Skeletal muscle satellite cell (primary cell): ENCODE measurements around the gene OR8B2. TPM values are rescaled to one million over a fixed set of nuclear protein-coding genes. Genes with fewer than 3 reads are reported as not detected.
"Not testable (repeated sequence)": the region's sequence is repeated elsewhere in the genome, so short reads cannot be mapped to it uniquely, and the experiment has no call there.

Source experiments
- H3K27me3 ChIP-seq: 2 replicates; pipeline ENCODE4 v1.7.0; 2013; ENCODE audit warnings: low read length; ENCODE audit not compliant: control insufficient read depth, insufficient read depth
- H3K36me3 ChIP-seq: 2 replicates; pipeline ENCODE4 v1.7.0; 2013; ENCODE audit warnings: mild to moderate bottlenecking, control low read depth, low read length; ENCODE audit not compliant: insufficient read depth
- H3K4me1 ChIP-seq: 2 replicates; pipeline ENCODE4 v1.7.0; 2013; ENCODE audit warnings: low read length; ENCODE audit not compliant: control insufficient read depth, insufficient read depth
- H3K4me2 ChIP-seq: 2 replicates; pipeline ENCODE4 v1.7.0; 2013; ENCODE audit warnings: mild to moderate bottlenecking, low read length
- H3K4me3 ChIP-seq: 2 replicates; pipeline ENCODE4 v1.7.0; 2013; ENCODE audit warnings: low read length
- H3K9ac ChIP-seq: 2 replicates; pipeline ENCODE4 v1.7.0; 2013; ENCODE audit warnings: mild to moderate bottlenecking, low read depth, low read length, moderate library complexity
- H3K9me3 ChIP-seq: replicated peaks from 2 replicates; pipeline ENCODE4 v1.7.0; 2013; ENCODE audit warnings: mild to moderate bottlenecking, control low read depth, low read length
- total RNA-seq: library from RNA; depleted of rRNA; stranded (reverse); fragments of >200 nt; gene quantifications from 2 replicates; pipeline ENCODE4 v1.2.3, GENCODE V29; 2012; rRNA removed

Gene OR8B2, protein sequence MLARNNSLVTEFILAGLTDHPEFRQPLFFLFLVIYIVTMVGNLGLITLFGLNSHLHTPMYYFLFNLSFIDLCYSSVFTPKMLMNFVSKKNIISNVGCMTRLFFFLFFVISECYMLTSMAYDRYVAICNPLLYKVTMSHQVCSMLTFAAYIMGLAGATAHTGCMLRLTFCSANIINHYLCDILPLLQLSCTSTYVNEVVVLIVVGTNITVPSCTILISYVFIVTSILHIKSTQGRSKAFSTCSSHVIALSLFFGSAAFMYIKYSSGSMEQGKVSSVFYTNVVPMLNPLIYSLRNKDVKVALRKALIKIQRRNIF
- total RNA-seq: not detected in 2 replicates

- Histone ChIP-seq H3K36me3 (no peaks in the 10 kb centered on the region), H3K4me3 (no peak within 1 kb of the TSS), H3K9ac (no peak within 1 kb of the TSS), H3K9me3 (no peaks in the 10 kb centered on the region), H3K27me3 (no peaks in the 10 kb centered on the region), H3K4me2 (no peak within 1 kb of the TSS), H3K4me1 (no peaks in the 10 kb centered on the region)
Observed at GRCh38 chr11:124384399-124384798, at the start of gene OR8B2. Gene OR8B2, minus strand, starts transcription at chr11:124384499. Its CDS starts 1,156 bp downstream, at chr11:124383343.

- peaks cover 9% of the 10 kb centered on the region for H3K27me3 ChIP-seq
Observed at GRCh38 chr11:124429599-124429998, 45.3 kb upstream of the OR8B2 start.

GRCh38 chr11:124424384-124424921, 40.2 kb upstream of the OR8B2 start, which contains the start of gene OR8B4:
Gene OR8B4, minus strand, starts transcription at chr11:124424871. Its CDS starts 0 bp downstream, at chr11:124424871.
- Histone ChIP-seq H3K4me3 (no peak within 1 kb of the TSS), H3K4me1 (no peaks in the 10 kb centered on the region), H3K27me3 (peaks cover 15% of the 10 kb centered on the region), H3K36me3 (no peaks in the 10 kb centered on the region), H3K9me3 (no peaks in the 10 kb centered on the region), H3K4me2 (no peak within 1 kb of the TSS), H3K9ac (no peak within 1 kb of the TSS)

More at GRCh38 chr11:124429599-124429998, 45.3 kb upstream of the OR8B2 start:
- H3K4me1 ChIP-seq: no peaks in the 10 kb centered on the region
- H3K9ac ChIP-seq: no peak overlapping the region
- no peak overlapping the region for H3K4me3 ChIP-seq
- no peak overlapping the region for H3K4me2 ChIP-seq
- peaks cover 5% of the 10 kb centered on the region for H3K9me3 ChIP-seq
- H3K36me3 ChIP-seq: no peaks in the 10 kb centered on the region

DNA sequence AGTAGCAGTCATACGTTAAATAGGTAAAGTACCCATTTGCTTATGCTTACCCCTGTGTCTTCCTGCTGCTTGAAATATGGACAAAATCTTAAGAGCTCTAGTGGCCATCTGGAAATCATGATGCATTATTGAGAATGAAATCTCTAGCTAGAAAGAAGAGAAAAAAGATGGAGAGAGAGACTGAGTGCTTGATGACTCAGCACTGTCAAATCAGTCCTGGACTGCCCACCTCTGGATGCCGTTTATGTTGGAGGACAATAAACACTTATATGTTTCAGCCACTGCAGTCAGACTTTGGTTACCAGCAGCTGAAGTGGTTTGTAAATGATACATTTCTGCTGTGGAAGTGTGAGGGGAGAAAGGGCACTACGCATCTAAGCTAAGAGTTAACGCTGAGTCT, 36.7 kb upstream of the OR8B2 start:
- Histone ChIP-seq H3K4me2 (no peak overlapping the region), H3K9me3 (no peaks in the 10 kb centered on the region), H3K4me1 (no peaks in the 10 kb centered on the region), H3K36me3 (no peaks in the 10 kb centered on the region), H3K9ac (no peak overlapping the region), H3K27me3 (peaks cover 18% of the 10 kb centered on the region), H3K4me3 (no peak overlapping the region)

DNA sequence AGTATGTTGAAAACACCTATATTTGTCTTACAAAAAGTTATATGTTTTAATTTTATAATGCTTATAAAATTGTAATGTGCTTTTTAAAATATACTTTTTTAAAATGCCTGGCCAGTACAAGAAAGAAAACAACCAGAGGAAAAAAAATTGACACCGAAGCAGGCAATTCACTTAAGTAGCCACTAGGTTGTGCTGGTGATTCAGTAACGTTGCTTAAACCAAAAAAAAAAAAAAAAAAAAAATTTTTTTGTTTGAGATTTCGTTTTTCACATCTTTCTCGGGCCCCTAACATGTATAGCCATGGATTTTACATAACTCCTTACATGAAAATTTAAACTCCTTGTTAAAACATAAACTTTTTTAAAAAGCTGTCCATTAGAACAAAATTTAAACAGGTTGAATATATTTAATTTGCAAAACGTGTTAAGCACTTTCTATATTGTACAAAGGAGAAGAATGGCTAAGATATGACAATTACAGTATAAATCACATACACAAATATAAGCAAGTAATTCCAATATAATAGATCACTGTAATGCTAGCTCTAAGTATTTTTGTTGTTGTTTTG, 31.1 kb upstream of the OR8B2 start:
- Histone ChIP-seq H3K9me3 (no peaks in the 10 kb centered on the region), H3K36me3 (no peaks in the 10 kb centered on the region), H3K4me3 (no peak overlapping the region), H3K27me3 (peaks cover 19% of the 10 kb centered on the region), H3K9ac (no peak overlapping the region), H3K4me2 (no peak overlapping the region), H3K4me1 (no peaks in the 10 kb centered on the region)

GRCh38 chr11:124409906-124410305, 25.6 kb upstream of the OR8B2 start:
- Histone ChIP-seq H3K27me3 (peaks cover 9% of the 10 kb centered on the region), H3K4me3 (no peak overlapping the region), H3K4me2 (no peak overlapping the region), H3K9ac (no peak overlapping the region), H3K36me3 (no peaks in the 10 kb centered on the region), H3K4me1 (peaks cover 4% of the 10 kb centered on the region), H3K9me3 (no peaks in the 10 kb centered on the region)

- Histone ChIP-seq H3K4me1 (peaks cover 6% of the 10 kb centered on the region), H3K27me3 (no peaks in the 10 kb centered on the region), H3K36me3 (no peaks in the 10 kb centered on the region), H3K4me3 (no peak overlapping the region), H3K4me2 (no peak overlapping the region), H3K9me3 (no peaks in the 10 kb centered on the region), H3K9ac (no peak overlapping the region)
Observed at GRCh38 chr11:124405581-124405980, 21.3 kb upstream of the OR8B2 start.

DNA sequence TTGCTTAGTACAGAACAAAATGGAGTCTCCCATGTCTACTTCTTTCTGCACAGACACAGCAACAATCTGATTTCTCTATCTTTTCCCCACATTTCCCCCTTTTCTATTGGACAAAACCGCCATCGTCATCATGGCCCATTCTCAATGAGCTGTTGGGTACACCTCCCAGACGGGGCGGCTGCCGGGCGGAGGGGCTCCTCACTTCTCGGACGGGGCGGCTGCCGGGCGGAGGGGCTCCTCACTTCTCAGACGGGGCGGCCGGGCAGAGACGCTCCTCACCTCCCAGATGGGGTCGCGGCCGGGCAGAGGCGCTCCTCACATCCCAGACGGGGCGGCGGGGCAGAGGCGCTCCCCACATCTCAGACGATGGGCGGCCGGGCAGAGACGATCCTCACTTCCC, 18.9 kb upstream of the OR8B2 start:
- H3K4me2 ChIP-seq, H3K9me3 ChIP-seq, H3K4me3 ChIP-seq, H3K9ac ChIP-seq, H3K36me3 ChIP-seq, H3K27me3 ChIP-seq, H3K4me1 ChIP-seq: not testable (repeated sequence)

DNA sequence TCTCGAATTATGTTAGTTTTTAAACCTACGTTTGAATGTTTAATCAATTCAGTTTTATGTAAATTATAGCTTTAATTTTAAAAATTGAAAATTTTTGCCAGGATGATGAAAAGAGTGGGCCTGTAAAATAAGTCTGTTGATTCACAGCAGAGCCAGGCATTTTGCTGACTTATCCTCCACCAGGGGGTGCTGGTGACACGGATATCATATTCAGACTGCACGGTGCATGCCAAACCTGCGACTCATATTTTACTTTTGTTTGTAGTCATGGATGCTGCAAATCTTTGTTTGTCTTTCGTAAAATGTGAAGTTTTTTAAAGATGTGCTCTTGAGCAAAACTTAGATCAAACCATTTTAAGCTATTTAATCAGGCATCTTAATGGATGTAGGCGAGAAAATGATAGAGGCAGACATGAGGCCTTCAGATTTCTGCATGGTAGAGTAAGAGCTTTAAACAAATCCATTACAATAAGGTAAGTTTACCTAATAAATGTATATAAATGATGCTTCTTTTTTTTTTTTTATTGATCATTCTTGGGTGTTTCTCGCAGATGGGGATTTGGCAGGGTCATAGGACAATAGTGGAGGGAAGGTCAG, 18.1 kb upstream of the OR8B2 start:
- no peak overlapping the region for H3K4me3 ChIP-seq
- no peak overlapping the region for H3K4me2 ChIP-seq
- H3K9me3 ChIP-seq: no peaks in the 10 kb centered on the region
- no peaks in the 10 kb centered on the region for H3K27me3 ChIP-seq
- H3K9ac ChIP-seq: no peak overlapping the region
- H3K4me1 ChIP-seq: peaks cover 6% of the 10 kb centered on the region
- H3K36me3 ChIP-seq: no peaks in the 10 kb centered on the region

- H3K9me3 ChIP-seq: no peaks in the 10 kb centered on the region
- no peak within 1 kb of the TSS for H3K4me3 ChIP-seq
- no peaks in the 10 kb centered on the region for H3K27me3 ChIP-seq
- H3K36me3 ChIP-seq: no peaks in the 10 kb centered on the region
- peaks cover 2% of the 10 kb centered on the region for H3K4me1 ChIP-seq
- no peak within 1 kb of the TSS for H3K9ac ChIP-seq
- no peak within 1 kb of the TSS for H3K4me2 ChIP-seq
Observed at GRCh38 chr11:124398924-124399323, 14.6 kb upstream of the OR8B2 start, which contains the start of gene OR8B3. Gene OR8B3, minus strand, starts transcription at chr11:124399024. Its CDS starts 1,673 bp downstream, at chr11:124397351.

GRCh38 chr11:124396847-124397246, 12.5 kb upstream of the OR8B2 start:
- not testable (repeated sequence) for H3K9me3 ChIP-seq, H3K4me1 ChIP-seq, H3K4me3 ChIP-seq, H3K9ac ChIP-seq, H3K36me3 ChIP-seq, H3K27me3 ChIP-seq, H3K4me2 ChIP-seq
